Coronary artery (tissue), 2 donors: ENCODE measurements around the gene ARL15.

Experiments used
- DNase-seq: peaks from one replicate; pipeline ENCODE4 v3.0.0-alpha.2; 2017; ENCODE audit warnings: low spot score
- H3K27ac ChIP-seq, 2 donors: fragments of 200-600 bp; sonication (generic); one replicate each; pipeline ENCODE4 v1.5.1; 2016 to 2019
- H3K4me3 ChIP-seq: fragments of 200-600 bp; sonication (generic); 2 replicates; pipeline ENCODE4 v1.5.1; 2016; ENCODE audit warnings: mild to moderate bottlenecking, moderate library complexity
- TF ChIP-seq, protein P1 (sequence below): fragments of 200-600 bp; sonication (generic); IDR thresholded peaks from one replicate; pipeline ENCODE4 v1.5.1; 2019; ENCODE audit warnings: antibody characterized with exemption

The ARL15 gene

DNA sequence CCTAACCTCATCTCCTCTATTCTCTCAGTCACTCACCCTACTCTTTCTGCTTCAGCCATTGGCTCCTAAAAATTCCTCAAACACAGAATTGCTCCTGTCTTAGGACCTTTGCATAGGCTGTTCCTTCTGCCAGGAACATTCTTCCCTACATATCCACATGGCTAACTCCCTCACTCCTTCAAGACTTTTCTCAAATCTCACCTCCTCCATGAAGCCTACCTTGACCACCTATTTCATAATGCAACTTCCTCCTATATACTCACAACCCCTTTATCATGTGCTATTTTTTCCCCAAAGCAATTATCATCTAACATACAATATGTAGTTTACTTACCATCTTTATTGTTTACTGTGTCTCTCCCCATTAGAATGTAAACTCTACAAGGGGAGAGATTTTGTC lies 45.8 kb downstream of the ARL15 start:
- TF ChIP-seq, protein P1, sequence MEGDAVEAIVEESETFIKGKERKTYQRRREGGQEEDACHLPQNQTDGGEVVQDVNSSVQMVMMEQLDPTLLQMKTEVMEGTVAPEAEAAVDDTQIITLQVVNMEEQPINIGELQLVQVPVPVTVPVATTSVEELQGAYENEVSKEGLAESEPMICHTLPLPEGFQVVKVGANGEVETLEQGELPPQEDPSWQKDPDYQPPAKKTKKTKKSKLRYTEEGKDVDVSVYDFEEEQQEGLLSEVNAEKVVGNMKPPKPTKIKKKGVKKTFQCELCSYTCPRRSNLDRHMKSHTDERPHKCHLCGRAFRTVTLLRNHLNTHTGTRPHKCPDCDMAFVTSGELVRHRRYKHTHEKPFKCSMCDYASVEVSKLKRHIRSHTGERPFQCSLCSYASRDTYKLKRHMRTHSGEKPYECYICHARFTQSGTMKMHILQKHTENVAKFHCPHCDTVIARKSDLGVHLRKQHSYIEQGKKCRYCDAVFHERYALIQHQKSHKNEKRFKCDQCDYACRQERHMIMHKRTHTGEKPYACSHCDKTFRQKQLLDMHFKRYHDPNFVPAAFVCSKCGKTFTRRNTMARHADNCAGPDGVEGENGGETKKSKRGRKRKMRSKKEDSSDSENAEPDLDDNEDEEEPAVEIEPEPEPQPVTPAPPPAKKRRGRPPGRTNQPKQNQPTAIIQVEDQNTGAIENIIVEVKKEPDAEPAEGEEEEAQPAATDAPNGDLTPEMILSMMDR = no peak
- no peak overlapping the region for H3K4me3 ChIP-seq
- DNase-seq = no peak
- no peak overlapping the region for H3K27ac ChIP-seq

DNA sequence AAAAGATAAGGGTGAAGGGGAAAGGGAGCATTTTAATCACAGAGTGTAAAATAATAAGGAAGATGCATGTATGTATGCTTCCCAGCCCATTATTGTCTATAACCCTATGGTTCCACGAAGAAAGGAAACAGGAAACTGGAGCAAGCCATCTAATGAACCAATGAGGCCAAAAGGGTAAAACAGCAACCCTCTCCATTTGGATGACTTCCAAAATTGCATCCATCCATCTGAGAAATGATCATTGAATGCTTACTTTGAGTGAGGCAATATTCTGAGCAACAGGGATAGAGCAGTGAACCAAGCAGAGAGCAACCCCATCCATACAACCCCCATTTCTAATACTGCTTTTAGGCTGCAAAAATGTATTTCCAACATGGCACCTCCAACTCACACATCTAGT lies 46.9 kb downstream of the ARL15 start:
- Histone ChIP-seq H3K4me3 (no peak overlapping the region), H3K27ac (no peak overlapping the region)
- DNase-seq = no peak
- TF ChIP-seq, protein P1 = no peak

DNA sequence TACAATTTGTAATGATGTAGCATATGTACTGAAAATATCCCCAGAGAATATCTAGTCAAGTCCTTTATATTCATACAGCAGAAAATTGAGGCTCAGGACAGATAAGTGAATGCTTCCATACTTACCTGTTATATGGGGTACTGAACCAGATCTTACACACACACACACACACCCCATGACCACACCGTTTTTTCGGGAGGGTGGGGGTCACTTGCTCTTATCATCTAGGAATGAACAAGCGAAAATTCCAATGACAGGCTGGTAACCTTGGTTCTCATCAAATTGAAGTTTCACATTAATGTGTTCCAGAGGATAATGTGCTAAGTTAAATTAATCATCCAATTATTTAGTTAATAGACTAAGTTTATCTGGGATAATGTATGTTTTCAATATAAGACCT lies 48.8 kb downstream of the ARL15 start:
- no peak overlapping the region for H3K27ac ChIP-seq
- H3K4me3 ChIP-seq = no peak overlapping the region
- TF ChIP-seq, protein P1 = no peak
- no peak for DNase-seq

DNA sequence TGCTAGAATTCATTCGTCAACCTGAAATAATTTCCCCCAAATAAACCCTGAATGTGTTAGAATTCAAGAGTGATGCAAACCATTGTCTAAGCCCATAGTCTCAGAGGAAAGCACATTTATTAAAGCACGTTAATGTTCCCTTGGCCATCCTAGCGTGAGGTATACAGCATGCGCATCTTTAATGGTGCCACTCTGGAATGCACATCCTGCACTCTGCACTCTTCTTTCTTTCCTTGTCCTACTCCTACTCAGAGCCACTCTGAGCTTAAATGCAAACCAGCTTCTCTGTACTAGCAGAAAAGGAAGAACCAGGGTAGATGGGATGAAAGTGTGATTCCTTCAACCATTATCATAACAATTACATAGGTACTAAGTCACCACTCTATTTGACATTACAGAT lies 50.4 kb downstream of the ARL15 start:
- no peak for DNase-seq
- TF ChIP-seq, protein P1 = no peak
- H3K27ac ChIP-seq = no peak overlapping the region
- no peak overlapping the region for H3K4me3 ChIP-seq

DNA sequence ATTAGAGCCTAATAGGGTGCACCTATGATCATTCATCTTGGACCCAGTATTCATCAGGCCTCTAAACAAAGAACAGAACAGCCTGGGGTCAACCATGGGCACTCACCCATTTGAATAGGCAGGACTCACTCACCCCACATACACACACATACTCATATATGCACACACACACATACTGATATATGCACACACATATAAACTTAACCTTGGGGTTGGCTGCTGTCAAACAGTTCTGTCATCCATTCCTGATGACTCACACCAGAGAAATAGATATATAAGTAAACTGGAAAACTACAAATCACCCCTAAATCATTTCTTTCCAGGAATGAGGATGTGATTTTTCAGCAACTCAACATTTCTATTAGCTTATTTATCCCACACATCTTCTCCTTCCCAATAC lies 51.3 kb downstream of the ARL15 start:
- TF ChIP-seq, protein P1 = no peak
- no peak for DNase-seq
- H3K27ac ChIP-seq = no peak overlapping the region
- no peak overlapping the region for H3K4me3 ChIP-seq

DNA sequence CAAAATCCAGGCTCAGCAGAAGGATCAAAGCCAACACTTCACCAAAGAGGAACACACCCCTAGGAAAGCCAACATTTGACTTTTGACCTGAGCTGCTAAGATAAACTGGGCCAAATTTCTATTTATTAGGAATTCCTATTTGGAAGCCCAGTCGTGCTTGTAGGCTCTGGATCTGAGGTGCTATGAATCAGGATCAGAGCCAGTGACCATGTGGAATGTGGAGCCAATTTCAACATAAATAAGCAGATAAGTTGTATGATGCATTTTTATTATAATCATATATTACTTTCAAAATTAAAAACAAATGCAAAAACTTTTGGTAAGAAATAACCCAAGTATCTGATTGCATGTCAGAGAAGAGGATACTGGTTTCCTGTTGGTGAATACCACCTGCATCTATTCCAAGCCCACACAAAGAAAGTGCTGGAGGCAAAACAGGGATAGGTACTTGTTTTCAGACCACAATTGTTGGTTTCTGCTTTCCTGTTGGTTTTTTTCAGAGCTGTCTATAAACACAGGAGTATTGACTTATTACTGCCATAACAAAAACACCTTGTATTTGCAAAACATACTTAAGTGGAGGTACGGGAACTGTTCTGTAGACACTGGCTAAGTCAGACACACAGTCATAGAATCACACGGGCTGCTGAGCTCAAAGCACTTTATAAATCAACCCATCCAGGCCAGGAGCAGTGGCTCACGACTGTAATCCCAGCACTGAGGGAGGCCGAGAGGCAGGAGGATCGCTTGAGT lies 52.8 kb downstream of the ARL15 start:
- DNase-seq = no peak
- Histone ChIP-seq H3K4me3 (no peak overlapping the region), H3K27ac (no peak overlapping the region)
- TF ChIP-seq, protein P1 = no peak

DNA sequence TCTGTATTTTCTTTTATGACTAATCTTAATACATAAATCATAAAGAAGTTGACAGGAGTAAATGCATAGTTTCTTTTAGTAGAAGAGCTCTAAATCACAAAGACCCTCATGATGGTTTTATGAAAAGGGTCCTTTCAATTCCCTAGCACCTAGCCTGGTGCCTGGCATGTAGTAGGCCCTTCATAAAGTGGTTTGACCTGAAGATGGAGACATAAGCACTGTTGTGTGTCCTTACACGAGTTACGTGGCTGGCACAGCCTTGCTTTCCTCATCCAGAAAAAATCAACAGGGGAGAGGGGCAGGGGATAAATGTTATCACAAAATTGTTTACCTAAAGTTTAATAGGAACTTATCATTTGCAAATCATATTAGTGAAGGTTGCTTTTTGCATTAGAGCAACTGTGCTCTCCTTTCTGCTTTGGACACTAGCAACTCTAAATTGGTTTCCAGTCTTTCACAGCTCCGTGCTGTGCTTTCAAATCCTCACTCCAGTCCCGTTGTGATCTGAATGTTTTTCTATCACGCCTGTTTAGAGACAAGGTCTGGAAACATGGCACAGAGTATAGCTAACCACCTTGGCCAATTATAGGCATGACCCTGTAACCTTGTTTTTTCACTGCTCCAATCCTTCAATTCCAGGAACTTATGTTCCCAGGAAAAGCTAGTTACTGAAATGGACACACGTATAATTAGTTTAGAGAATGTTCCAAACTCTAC lies 55.7 kb downstream of the ARL15 start:
- no peak for DNase-seq
- peak overlapping the region; percentile 50 for H3K4me3 ChIP-seq
- no peak overlapping the region for H3K27ac ChIP-seq
- TF ChIP-seq, protein P1 = no peak
